Adrenal gland (tissue), 12 donors: ENCODE data around the gene CPA4. TPM values are rescaled to one million over a fixed set of nuclear protein-coding genes. Genes with fewer than 3 reads are reported as not detected.

Experiments used
- DNase-seq, 7 donors: peaks; one replicate each; pipeline ENCODE4 v3.0.0-alpha.2; 2019 to 2020
- H3K27ac ChIP-seq, 5 donors: fragments of 200-600 bp; sonication (generic) in 4 of 5; 1 replicate in 3 of 5; 2 replicates in 2 of 5; pipeline versions ENCODE4 v1.5.1 to v1.8.0; 2016 to 2020; ENCODE audit warnings: mild to moderate bottlenecking in 1 of 5
- H3K27me3 ChIP-seq: fragments of 200-600 bp; 2 replicates; pipeline ENCODE4 v1.8.0; 2021
- H3K36me3 ChIP-seq, 2 donors: fragments of 200-600 bp; replicated peaks in 1 of 2; 1 replicate in 1 of 2; 2 replicates in 1 of 2; pipeline versions ENCODE4 v1.5.1 to v1.8.0; 2018 to 2022
- H3K4me1 ChIP-seq, 2 donors: fragments of 200-600 bp; replicated peaks in 1 of 2; 1 replicate in 1 of 2; 2 replicates in 1 of 2; pipeline versions ENCODE4 v1.5.1 to v1.8.0; 2018 to 2021
- H3K4me3 ChIP-seq, 4 donors: fragments of 200-600 bp; sonication (generic) in 3 of 4; one replicate each; pipeline ENCODE4 v1.5.1; 2016 to 2018
- H3K9me3 ChIP-seq, 3 donors: fragments of 200-600 bp; sonication (generic) in 1 of 3; replicated peaks in 1 of 3; 1 replicate in 2 of 3; 2 replicates in 1 of 3; pipeline versions ENCODE4 v1.5.1 to v1.8.0; 2016 to 2021
- POLR2A ChIP-seq, 2 donors: fragments of 450-650 bp; IDR thresholded peaks; one replicate each; pipeline ENCODE4 v1.6.1; 2017; ENCODE audit warnings: antibody characterized with exemption in 2 of 2, mild to moderate bottlenecking in 2 of 2, moderate library complexity in 1 of 2
- WGBS, 4 donors: extraction: QIAGEN DNeasy Blood & Tissue Kit in 2 of 4; methylation state at CpG; one replicate each; pipeline versions ENCODE4 v1.1.5 to v1.1.7; 2013 to 2017; 5-methylcytosine and 5-hydroxymethylcytosine counted together
- intact Hi-C, 2 donors: fragments of 100-400 bp; cut with DNase I; formaldehyde crosslinking; loops; one replicate each; pipeline versions ENCODE4 v1.14.1 to v1.15.0; 2022 to 2023
- polyA plus RNA-seq, 3 donors: library from polyadenylated mRNA; stranded (reverse); fragments of 200-250 nt in 2 of 3; fragments of 350-450 nt in 1 of 3; fragmentation: Illumina TruSeq in 1 of 3; extraction: RNeasy Lipid Tissue Mini Kit (QIAGEN cat#74804) in 1 of 3; gene quantifications; one replicate each; pipeline ENCODE4 v1.2.3, GENCODE V29; 2013 to 2014
- total RNA-seq, 9 donors: library from RNA; depleted of rRNA in 4 of 9; stranded (reverse); fragments of >200 nt in 4 of 9; fragments of 120-200 nt in 1 of 9; fragmentation: NEBNext Ultra II Directional in 1 of 9; extraction: Animal tissue kit (Norgen Biotek cat#: 25700) in 1 of 9; gene quantifications; one replicate each; pipeline versions ENCODE4 v1.1.0 to v1.2.4, GENCODE V29; 2013 to 2023
- TF ChIP-seq, protein P1 (sequence below), 6 experiments: fragments of 450-650 bp in 4 of 6; fragments of 200-600 bp in 2 of 6; sonication (generic) in 1 of 6; IDR thresholded peaks; 1 replicate in 5 of 6; 2 replicates in 1 of 6; pipeline versions ENCODE4 v1.5.1 to v1.8.0; 2016 to 2021; ENCODE audit warnings: antibody characterized with exemption in 6 of 6, mild to moderate bottlenecking in 2 of 6, moderate library complexity in 1 of 6
- donor health status: healthy with polysubstance abuse.
- donor health status: Bipolar disorder and iron deficiency.
- donor health status: DM: yes; HTN: yes; CAD: no.
- donor health status: DM: no; HTN: no; CAD: no.
- donor health status: DM: no; HTN: no; CAD: no.
- donor health status: DM: yes; HTN: yes; CAD: no.

Gene CPA4
- total and polyA plus RNA-seq, 12 donors, result 0.55 to 26.7 (median 2.4) TPM; not detected in 1

DNA sequence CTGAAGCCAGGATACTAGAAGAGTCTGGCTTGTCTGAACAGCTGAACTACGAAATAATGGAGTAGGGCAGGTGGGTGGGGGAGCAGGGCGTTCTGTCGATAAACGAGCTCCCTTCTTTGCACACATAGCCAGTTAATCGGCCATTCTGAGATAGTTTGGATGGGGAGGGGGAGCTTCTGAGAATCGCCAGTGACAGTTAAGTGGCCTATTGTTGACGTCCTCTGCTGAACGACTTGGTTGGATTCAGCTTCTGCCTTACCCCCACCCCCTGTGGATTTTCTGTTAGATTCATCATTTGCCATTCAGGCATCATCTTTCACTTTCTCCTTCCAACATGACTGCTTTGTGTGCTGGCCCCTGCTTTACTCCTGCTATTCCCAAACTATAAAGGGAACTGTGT, 52.2 kb downstream of the CPA4 start:
- Histone ChIP-seq H3K27ac (no peak overlapping the region), H3K4me1 (no peaks in the 10 kb centered on the region), H3K27me3 (no peaks in the 10 kb centered on the region), H3K4me3 (no peak overlapping the region), H3K36me3 (no peaks in the 10 kb centered on the region), H3K9me3 (no peaks in the 10 kb centered on the region)
- no peak for DNase-seq
- TF ChIP-seq POLR2A (IDR thresholded peaks at IDR 0.05), result no peak
- TF ChIP-seq, protein P1, sequence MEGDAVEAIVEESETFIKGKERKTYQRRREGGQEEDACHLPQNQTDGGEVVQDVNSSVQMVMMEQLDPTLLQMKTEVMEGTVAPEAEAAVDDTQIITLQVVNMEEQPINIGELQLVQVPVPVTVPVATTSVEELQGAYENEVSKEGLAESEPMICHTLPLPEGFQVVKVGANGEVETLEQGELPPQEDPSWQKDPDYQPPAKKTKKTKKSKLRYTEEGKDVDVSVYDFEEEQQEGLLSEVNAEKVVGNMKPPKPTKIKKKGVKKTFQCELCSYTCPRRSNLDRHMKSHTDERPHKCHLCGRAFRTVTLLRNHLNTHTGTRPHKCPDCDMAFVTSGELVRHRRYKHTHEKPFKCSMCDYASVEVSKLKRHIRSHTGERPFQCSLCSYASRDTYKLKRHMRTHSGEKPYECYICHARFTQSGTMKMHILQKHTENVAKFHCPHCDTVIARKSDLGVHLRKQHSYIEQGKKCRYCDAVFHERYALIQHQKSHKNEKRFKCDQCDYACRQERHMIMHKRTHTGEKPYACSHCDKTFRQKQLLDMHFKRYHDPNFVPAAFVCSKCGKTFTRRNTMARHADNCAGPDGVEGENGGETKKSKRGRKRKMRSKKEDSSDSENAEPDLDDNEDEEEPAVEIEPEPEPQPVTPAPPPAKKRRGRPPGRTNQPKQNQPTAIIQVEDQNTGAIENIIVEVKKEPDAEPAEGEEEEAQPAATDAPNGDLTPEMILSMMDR (IDR thresholded peaks at IDR 0.05), result no peak
- intact Hi-C loops, result no loop called here
- WGBS, 4 donors, result 67 to 83% (median 71%) methylated on average over 8 of the region's 8 CpGs

DNA sequence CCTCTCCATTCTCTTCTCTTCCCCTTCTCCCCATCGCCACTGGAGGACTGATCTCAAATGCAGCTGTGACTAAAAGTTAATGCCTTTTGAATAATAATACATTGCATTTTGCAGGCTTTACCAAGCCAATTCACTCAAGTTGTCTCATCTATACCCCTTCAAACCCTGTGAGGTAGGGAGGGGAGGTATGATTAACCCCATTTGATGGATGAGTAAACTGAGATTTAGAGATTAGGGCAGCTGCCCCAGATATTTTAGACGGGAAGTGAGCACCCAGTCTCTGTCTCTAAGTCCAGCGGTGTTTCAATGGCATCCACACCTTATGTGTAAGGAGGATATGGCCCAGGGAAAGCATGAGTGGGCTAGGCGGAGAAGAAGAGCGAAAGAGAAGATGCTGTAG, 52.8 kb downstream of the CPA4 start:
- DNase-seq, result no peak
- intact Hi-C loops, result no loop called here
- Histone ChIP-seq H3K36me3 (no peaks in the 10 kb centered on the region), H3K27me3 (no peaks in the 10 kb centered on the region), H3K4me1 (no peaks in the 10 kb centered on the region), H3K27ac (no peak overlapping the region), H3K4me3 (no peak overlapping the region), H3K9me3 (no peaks in the 10 kb centered on the region)
- no peak for TF ChIP-seq POLR2A (IDR thresholded peaks at IDR 0.05)
- TF ChIP-seq, protein P1 (IDR thresholded peaks at IDR 0.05), result no peak
- WGBS, 4 donors, result 87 to 94% (median 90%) methylated on average over 4 to 5 of the region's 5 CpGs

DNA sequence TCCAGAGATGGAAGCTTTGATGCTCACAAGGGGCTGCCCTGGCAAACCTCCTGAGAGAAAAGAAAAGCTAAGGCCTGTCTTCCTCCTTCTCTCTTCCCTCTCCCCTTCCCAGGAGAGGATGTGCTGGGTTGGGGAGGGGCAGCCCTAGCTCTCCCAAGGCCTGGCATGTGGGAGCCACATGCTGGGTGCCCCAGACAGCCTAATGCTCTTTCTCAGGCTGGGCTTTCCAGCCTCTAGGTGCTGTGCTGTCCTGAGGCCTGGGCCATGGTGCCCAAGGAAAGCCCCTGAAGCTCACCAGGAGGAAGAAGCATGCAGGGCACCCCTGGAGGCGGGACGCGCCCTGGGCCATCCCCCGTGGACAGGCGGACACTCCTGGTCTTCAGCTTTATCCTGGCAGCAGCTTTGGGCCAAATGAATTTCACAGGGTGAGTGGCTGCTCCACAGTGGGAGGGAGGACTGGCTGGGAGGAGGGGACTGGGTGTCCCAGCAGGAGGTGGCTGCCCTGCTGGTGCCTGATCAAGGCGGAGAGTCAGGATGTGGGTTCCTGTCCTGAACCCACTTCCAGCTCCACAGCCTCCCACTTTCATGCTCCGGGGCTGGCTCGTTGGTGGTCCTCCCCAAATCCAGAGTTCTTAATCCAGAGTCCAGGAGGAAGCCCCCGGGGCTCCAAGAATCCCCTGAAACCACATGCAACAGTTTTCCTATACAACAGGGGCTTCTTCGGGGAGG, 53.4 kb downstream of the CPA4 start:
- WGBS, 4 donors, result 88 to 97% (median 95%) methylated on average over 3 to 10 of the region's 10 CpGs

DNA sequence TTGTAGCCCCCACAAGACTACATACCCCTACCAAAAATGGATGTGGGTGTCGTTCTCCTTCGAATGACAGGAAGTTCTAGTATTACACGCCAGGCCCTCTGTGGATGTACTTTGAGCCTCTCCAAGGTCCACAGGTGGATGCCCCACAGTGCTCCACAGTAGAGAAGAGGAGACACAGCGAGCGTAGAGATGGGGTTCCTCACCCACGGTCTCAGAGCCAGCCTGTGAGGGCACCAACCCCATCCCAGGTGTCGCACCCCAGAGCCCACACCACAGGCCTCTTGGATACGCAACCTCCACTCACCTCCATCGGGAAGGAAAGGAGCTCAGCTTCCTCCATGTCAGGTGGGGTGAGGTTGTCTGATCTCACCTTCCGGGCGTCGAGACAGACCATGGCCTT, 54.0 kb downstream of the CPA4 start:
- Histone ChIP-seq H3K27me3 (no peaks in the 10 kb centered on the region), H3K36me3 (no peaks in the 10 kb centered on the region), H3K9me3 (no peaks in the 10 kb centered on the region), H3K4me3 (no peak overlapping the region), H3K4me1 (no peaks in the 10 kb centered on the region), H3K27ac (no peak overlapping the region)
- 83 to 94% (median 89%) methylated on average over 6 to 12 of the region's 12 CpGs for WGBS, 4 donors
- DNase-seq, result no peak
- TF ChIP-seq POLR2A (IDR thresholded peaks at IDR 0.05), result no peak
- TF ChIP-seq, protein P1 (IDR thresholded peaks at IDR 0.05), result no peak
- intact Hi-C loops, result no loop called here

More for the DNA sequence above, 53.4 kb downstream of the CPA4 start:
- H3K4me1 ChIP-seq, result no peaks in the 10 kb centered on the region
- no peaks in the 10 kb centered on the region for H3K9me3 ChIP-seq
- no peak overlapping the region for H3K27ac ChIP-seq
- intact Hi-C loops, result no loop called here
- TF ChIP-seq, protein P1 (IDR thresholded peaks at IDR 0.05), result no peak
- TF ChIP-seq POLR2A (IDR thresholded peaks at IDR 0.05), result no peak
- H3K4me3 ChIP-seq, result no peak overlapping the region
- DNase-seq, result no peak
- H3K36me3 ChIP-seq, result no peaks in the 10 kb centered on the region
- H3K27me3 ChIP-seq, result no peaks in the 10 kb centered on the region
